NCI-H146 (cell line): ENCODE results near the gene AUTS2.
A peak's percentile ranks its signal among the peaks of the same experiment; 100 is the strongest.

Experiments used
- DNase-seq: peaks from one replicate; lab custom pipeline; 2025; lab: John Stamatoyannopoulos, UW

Gene AUTS2

GRCh38 chr7:70693686-70694433 is 1095.6 kb downstream of the AUTS2 start:
- peak; percentile 82 for DNase-seq

GRCh38 chr7:70694434-70694970 is 1096.2 kb downstream of the AUTS2 start:
- DNase-seq: peak; percentile 67

GRCh38 chr7:70694971-70695794 is 1096.9 kb downstream of the AUTS2 start:
- DNase-seq: peak; percentile 60

- peak; percentile 24 for DNase-seq
Measured at GRCh38 chr7:70695795-70696083, 1097.5 kb downstream of the AUTS2 start.

- peak; percentile 26 for DNase-seq
Measured at GRCh38 chr7:70696201-70696754, 1098.0 kb downstream of the AUTS2 start.

- peak; percentile 54 for DNase-seq
Measured at GRCh38 chr7:70698219-70698832, 1100.1 kb downstream of the AUTS2 start.

- DNase-seq: no peak
Measured at GRCh38 chr7:70699271-70699670, 1101.0 kb downstream of the AUTS2 start.

- DNase-seq: peak; percentile 82
Measured at GRCh38 chr7:70700055-70700940, 1102.0 kb downstream of the AUTS2 start.

GRCh38 chr7:70700941-70701425 is 1102.7 kb downstream of the AUTS2 start:
- peak; percentile 54 for DNase-seq

GRCh38 chr7:70701477-70701876 is 1103.2 kb downstream of the AUTS2 start:
- DNase-seq: no peak

- DNase-seq: no peak
Measured at GRCh38 chr7:70701991-70702390, 1103.7 kb downstream of the AUTS2 start.

- peak; percentile 32 for DNase-seq
Measured at GRCh38 chr7:70703785-70704184, 1105.5 kb downstream of the AUTS2 start.

GRCh38 chr7:70704831-70705346 is 1106.6 kb downstream of the AUTS2 start:
- peak; percentile 86 for DNase-seq

GRCh38 chr7:70706204-70706603 is 1107.9 kb downstream of the AUTS2 start:
- DNase-seq: no peak

- DNase-seq: no peak
Measured at GRCh38 chr7:70706698-70707097, 1108.4 kb downstream of the AUTS2 start.

GRCh38 chr7:70707823-70708243 is 1109.6 kb downstream of the AUTS2 start:
- DNase-seq: no peak

GRCh38 chr7:70710011-70710480 is 1111.8 kb downstream of the AUTS2 start:
- DNase-seq: peak; percentile 31

- DNase-seq: no peak
Measured at GRCh38 chr7:70710651-70711050, 1112.4 kb downstream of the AUTS2 start.

GRCh38 chr7:70711452-70711851 is 1113.2 kb downstream of the AUTS2 start:
- peak; percentile 72 for DNase-seq

- DNase-seq: no peak
Measured at GRCh38 chr7:70712942-70713341, 1114.7 kb downstream of the AUTS2 start.
